ENCODE measurements around the gene ROCK2.

The ROCK2 gene

DNA sequence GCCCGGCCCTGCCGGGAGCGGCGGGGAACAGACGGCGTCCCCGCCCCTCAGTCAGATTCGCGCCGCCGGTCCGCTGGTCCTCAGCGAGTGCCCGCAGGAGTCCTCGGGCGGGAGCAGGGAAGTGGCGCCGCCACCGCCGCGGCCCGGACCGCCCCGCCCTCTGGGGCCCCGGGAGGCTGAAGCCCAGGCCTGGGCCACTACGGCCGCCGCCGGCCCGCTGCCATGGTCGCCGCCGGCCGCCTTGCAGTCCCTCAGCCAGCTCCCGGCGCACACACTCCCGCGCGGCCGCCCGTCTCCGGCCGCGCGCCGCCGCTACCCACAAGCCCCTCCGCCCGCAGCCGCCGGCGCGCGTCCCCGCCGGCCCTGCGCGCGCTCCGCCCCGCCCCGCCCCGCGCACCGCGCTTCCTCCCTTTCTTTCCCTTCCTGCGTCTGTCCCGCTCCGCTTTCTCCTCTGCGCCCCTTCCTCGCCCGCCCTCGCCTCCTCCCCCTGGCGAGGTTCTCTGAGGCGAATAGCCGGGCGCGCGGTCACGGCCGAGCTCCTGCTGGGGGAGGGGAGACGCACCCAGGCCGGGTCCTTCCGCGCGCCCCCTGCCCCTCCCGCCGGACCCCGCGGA is at the start of gene ROCK2:
Gene ROCK2, minus strand, starts transcription at position 295 of the 614 bp plus-strand sequence. CDS start 500 bp downstream, outside the sequence.
- DNase-seq, result peak; percentile 69

DNA sequence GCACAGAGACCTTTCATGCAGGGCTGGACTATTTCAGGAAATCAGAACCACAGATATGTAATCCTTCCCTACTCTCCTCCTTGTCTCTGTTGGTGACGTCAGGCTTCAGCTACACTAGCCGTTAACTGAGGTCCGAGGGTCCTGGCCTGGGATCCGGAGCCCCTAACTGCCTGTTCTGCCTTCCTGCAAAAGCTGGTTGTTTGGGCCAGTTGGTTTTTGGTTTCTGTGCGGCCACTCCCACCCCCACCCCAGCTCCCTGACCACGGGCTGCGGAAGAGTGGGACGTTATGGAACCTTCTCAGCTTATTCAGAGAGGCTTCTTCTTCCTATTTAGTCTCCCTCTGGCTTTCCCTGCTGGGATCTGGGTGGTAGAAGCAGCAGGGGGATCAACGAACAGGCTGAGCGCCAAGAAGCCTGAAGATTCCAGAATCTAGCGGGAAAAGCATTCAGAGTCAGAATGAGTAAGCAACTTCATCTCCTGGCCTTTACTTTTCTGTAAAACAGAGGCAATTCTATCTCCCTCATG is 49.3 kb upstream of the ROCK2 start:
- DNase-seq, result no peak

DNA sequence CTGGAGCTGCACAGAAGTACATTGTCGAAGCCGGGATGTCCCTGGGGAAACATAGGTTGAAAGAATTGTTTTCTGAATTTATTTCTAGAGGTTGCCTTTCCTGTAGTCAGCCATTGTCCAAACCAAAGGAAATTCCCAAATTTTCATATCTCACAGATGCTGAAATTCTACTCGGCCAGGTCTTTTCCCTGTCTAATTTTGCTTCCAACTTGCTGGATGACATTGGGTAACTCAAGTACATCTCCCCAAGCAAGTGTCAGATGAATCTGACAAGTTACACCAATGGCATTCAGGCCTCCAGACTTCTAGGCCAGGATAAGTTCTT is 47.5 kb upstream of the ROCK2 start:
- no peak for DNase-seq

DNA sequence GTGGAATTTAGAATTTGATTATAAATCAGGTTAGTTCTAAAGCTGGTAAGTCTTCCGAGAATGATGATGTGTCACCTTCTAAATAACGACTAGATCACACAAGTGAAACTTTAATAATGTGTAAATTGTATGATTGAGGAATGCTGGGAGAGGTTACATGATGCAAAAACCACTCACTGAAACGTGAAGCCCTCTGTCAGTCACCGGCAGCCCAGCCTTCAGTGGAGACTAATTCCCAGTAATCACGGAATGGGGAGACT is 45.9 kb upstream of the ROCK2 start:
- DNase-seq, result no peak

DNA sequence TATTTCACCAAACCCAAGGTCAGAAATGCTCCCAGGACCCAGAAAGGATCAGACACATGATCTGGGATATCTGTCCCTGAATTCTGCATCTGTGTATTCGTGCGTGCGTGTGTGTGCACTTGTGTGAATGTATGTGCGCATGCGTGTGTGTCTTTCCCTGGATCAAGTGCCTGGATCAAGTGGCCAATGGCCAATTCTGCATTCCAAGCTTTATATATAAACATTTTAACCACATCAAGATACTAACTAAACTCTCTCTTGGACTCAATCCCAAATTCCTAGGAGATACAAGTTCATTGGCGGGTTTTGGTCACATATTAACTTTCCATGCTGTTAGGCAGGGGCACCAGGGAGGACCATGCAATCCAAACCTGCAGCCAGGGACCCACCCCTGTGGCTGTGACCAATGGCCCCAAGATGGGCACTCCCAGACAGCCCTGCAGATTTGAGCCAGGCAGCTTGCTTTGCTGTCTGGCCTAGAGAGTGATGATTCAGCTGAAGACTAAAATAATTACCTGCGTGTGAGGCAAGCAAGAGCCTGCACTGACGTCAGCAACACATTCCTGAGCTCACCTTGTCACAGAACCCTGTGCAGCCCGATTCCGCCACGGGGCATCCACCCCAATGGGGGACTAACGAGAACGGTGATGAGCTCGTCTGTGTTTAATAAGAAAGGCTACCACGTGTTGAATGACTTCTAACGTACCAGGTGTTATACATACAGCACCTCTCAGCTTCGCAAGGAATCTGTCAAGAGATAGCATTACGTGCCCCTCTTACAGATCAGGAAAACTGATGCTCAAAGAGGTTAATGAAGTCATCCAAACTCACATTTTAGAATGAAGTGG is 45.3 kb upstream of the ROCK2 start:
- no peak for DNase-seq

DNA sequence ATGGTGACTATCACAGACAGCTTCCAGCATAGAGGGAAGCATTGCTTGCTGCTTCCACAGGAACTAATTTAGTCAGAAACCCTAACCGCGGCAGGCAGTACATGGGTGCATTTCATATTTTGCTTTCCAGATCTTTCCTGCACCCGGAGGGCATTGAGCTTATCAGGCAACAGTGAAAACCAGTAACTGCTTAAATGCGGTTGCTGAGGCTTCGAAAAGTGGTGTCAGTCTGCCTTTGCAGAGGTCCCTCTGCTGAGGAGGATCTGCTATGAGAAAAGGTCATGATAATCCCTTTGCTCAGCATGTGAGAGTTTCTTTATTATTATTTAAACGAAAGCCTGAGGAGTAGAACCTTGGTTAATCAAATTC is 44.6 kb upstream of the ROCK2 start:
- DNase-seq, result no peak

DNA sequence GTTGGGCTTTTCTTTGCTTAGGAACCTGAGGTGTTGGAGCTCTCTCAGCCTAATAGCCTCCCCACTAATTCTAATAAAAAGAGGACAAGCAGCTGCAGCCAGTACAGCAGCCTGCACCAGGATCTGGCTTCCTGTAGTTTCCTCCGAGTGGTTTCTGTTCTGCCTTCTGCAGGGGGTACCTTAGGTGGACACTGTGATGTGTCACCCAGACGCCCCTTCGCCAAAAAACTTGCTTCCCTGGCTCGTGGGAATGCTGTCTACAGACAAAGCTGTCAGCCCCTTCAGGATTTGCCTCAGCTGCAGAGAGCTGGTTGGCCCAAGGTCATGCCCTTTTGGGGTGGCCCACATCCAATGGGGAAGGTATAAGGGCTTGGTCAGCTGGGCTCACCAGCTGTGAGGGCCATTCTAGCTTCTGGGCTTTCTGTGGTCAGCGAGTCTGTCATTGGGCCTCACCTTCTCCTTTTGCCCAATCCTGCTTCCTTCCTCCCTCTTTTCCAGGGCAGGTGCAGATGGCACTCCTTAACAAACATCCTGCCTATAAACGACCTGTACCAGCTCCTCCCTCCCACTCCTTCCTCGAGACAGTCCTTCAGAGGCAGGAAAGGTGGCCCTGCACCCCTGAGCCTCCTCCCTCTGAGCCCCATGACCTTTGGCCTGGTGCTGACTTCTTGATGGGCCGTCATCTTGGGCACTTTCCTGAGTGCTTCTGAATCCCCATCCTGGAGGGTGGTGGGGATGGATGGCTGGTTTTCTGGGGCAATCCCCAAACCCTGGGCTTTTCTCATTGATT is 44.0 kb upstream of the ROCK2 start:
- DNase-seq, result no peak

DNA sequence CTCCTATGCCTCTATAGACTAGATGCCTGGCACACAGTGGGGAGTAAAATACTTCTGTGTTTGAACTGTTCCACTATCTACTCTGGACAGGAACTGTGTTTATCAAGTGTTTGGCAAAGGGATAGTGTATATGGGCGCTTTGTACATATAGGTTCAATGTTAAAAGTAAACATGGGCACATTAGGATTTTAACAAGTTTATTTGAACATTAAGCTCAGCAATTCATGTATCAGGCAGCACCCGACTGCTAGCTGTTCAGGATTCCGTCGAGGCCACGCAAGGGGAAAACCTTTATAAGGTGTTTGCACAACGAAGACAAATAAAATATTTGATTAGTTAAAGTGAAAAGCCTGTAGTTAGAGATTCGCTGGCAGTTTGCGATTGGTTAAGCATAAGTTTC is 43.4 kb upstream of the ROCK2 start:
- no peak for DNase-seq

DNA sequence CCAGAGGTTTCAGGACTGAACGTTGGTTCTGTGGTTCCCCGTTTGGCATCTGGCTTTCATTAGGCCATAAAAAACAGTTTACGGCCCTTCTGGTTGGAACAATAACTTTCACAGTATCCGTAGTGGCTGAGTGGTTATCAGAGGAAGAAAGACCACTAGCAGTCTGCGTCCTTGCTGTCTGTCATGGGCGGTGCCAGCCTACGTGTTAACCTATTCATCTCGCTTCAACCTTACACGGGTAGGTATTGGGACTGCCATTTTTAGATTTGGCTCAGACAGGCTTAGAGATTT is 42.6 kb upstream of the ROCK2 start:
- no peak for DNase-seq

DNA sequence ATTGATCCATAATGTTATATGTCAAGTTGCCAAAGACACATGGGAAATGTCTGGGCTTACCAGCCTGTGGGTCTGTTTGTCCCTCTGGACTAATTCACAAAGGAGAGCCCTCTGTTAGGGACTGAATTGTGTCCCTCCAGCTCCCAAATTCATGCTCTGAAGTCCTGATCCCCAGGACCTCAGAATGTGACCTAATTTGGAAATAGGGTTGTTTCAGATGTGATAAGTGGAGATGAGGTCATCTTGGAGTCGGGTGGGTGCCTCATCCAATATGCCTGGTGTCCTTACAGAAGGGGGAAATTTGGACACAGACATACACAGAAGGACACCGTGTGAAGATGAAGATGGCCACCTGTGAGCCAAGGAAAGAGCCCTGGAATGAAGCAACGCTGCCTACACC is 41.4 kb upstream of the ROCK2 start:
- no peak for DNase-seq

DNA sequence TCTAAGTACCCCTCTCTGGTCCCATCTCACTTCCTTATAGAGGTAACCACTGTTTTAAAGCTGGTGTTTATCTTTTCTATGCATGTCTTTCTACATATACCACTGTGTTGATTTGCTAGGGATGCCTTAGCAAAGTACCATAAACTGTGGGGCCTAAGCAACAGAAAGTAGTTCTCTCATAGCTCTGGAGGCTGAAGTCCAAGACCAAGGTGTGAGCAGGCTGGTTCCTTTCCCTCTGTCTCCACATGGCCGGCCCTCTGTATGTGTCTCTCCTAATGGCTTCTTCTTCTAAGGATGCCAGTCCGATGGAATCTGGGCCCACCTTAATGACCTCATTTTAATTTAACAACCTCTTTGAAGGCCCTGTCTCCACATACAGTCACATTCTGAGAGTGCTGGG is 40.8 kb upstream of the ROCK2 start:
- DNase-seq, result no peak

DNA sequence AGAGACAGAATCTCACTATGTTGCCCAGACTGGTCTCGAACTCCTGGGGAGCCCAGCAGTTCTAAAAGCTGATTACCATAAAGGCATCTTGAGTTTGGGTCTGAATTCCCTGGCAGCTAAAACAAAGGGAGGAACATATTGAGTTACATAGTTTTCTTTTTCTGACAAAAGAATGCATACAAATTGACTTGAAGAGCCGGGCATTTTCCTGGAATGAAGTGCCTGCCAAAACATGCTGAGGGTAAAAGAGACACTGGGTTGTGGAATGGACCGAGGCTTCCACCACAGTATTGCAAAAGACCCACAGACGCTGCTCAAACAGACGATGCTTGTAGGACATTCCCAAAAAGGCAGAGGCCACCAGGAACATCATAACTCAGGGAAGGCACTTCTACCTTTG is 35.1 kb upstream of the ROCK2 start:
- DNase-seq, result no peak

DNA sequence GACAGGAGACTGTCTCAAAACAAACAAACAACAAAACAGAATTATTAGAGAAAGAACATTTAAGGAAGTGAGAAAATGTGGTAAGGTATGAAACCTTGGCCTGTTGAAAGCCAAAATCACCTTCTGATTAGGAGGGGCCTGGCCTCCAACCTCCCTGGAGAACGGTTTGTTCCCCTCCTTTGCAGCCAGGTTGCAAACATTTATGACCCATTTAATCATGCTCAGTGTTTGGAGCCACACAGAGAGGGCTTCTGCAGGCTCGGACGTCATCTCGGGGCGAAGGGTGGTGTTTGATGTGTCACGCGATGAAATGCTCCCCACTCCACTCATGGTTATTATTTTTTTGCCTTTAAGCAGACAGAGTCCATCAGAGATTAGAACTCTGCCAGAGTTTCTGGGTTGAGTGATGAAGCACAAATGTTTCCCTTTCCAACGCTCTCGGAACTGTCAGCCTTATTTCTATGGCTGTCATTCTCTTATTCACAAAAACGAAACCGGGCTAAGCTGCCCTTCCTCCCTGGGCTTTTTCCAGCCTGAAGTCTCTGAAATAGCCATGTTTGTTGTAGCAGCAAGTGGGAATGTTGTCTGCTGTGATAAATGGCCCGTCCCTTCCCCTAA is 33.6 kb upstream of the ROCK2 start:
- no peak for DNase-seq

DNA sequence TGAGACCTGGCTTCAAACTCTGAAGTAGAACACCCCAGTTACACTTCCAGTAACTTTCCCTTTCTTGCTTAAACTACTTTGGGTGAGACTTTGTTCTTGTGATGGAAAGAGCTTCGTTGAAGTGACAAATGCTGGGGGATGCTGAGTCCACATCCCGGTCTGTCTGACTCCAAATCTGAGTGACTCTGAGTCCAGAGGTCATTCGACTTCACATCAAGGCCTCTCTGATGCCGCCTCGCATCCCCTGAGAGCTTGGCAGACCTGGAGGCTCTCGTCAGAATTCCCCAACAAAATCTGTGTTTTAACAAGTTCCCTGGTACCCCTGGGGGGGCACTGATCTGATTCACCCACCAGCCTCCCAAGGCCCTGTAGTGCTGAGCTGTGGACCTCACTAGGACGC is 31.6 kb upstream of the ROCK2 start:
- no peak for DNase-seq

DNA sequence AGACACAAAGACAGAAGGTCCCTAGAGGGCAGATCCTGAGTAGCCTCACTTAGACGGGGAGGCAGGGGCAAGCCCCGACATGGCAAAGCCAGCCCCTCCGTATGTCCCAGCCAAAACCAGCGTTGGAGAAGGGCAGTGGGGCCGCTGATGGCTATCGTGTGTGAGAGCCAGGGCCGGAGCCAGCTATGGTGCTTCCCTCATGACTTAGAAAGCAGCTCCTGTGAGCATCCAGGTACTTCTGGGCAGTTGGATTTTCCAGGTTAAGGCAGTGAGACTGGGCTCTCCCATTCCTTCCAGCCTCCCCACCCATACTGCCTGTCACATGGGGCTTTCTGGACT is 31.2 kb upstream of the ROCK2 start:
- no peak for DNase-seq

DNA sequence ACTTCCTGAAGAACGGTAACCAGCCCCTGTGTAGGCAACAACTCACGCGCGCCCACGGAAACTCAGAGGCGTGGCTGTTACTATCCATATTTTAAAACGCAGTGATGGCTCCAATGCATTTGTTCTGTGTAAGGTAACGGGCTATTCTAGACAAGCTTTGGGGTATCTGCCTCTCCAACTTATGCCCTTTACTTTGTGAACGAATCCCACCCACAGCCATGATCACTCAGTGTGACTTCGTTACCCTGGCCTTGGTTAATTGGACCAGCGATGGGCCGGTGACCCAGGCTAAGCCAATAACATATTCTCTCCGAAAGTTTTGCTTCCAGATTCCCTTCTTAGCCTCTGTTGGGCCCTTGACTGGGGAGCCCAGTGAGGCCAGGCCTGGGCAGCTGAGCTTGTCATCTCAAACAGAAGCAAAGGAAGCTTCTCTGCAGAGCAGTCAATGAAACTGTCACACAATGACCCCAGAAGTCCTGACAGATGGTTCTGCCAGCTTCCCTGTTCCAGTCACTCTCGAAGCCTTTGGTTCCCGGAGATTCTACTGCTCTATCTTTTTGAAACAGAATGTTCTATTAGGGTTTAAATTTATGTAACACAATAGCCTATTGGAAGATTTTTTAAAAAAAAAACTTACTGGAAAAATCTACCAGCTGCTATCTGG is 30.7 kb upstream of the ROCK2 start:
- no peak for DNase-seq

DNA sequence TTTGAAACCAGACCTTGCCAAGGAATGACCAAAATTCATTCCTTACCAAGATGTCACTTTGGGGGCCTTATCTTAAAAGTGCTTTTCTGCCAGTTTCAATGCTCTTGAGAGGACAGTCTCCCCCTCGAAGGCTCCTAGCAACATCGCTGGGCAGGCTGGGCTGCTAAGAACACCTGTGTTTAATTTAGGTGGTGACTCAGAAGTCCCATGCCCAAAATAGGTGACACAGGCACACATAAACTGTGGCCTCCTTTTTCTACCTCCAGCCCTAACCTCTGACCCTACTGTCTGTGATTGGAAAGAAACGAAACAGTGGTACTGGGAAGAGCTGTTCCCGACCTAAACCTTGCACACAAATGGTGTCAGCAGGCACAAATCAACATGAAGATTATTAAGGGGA is 28.7 kb upstream of the ROCK2 start:
- DNase-seq, result no peak

DNA sequence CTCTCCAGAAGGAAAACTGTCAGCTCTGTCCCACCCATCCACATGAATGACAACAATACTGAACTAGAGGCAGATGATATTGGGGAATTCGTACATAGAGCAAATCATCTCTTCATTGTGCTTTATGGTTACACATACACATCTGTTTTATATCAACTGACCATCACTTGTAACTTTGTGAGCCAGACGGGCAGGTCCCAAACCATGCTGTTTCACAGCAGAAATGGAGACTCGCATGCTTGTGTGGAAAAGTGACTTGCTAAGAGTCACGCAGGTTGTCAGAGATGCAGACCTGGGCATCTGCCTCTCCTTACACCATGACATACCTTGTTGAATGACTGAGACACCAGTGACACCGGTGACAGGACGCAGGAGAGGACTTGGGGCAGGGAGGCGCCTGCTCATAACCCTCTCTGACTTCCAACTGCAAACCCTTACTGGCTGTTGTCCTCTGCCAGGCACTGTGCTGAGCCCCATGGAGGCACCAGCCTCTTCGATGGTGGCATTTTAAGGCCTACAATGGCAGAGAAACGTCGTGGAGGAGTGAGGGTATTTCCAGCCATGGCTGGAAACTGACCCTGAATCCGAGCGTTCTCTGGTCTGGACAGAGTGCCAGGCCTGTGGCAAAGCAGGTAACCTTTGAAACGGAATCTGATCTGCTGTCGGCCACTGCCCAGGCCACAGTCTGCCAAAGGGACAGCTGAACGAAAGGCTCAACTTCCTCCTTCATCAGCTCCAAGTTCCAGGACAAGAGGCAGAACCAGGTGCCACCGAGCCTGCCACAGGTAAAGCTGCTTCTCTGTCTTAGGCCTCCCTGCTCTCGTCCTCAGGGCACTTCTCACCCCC is 26.9 kb upstream of the ROCK2 start:
- DNase-seq, result no peak

DNA sequence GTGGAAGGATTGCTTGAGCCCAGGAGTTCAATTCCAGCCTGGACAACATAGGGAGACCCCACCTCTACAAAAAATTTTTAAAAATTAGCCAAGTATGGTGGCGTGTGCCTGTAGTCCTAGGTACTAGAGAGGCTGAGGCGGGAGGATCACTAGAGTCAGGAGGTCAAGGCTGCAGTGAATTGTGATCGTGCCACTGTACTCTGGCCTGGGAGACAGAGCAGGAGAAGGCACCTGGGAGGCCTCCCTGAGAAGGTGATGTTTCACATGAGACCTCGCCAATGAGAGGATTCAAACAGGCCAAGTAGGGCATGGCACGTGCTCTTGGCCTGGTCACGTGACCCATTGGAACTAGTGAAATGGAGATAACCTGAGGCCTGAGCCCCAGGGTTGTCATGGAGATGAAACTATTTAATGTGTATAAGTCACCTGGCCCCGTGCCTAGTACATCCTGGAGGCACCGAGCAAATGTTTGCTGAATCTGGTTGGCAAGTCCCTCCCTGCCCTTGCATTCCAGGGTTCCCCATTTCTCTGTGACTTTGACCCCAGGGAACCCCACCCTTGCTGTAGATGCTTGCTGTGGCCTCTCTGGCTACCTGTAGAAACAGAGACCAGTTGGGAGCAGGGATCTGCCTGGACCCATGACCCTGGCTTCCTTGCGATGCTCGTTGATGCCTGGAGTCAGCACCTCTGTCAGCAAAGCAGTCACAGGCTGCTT is 26.1 kb upstream of the ROCK2 start:
- no peak for DNase-seq

DNA sequence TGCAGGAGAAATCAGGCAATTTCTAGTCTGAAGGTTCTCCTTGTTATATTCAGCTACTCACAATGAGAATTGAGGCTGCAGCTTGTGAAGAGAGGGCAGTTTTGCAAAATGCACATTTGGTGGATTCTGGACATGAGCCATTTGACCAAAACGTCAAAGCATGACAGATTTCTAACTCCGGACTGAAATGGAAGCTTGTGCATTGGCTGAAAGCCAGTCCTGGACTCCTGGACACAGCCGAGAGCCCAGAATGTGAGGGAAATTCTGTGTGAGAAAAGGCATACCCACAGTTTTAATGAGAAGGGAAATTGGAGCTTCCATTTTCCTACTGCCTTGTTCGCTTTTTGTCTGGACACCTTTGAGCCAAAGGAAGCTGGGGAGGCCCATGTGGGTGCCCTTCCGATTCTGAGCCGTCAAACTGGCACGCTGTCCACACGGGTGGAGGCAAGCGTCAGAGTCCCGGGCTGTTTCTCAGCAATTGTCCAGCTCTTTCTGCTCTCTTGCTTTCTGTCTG is 23.7 kb upstream of the ROCK2 start:
- DNase-seq, result no peak

DNA sequence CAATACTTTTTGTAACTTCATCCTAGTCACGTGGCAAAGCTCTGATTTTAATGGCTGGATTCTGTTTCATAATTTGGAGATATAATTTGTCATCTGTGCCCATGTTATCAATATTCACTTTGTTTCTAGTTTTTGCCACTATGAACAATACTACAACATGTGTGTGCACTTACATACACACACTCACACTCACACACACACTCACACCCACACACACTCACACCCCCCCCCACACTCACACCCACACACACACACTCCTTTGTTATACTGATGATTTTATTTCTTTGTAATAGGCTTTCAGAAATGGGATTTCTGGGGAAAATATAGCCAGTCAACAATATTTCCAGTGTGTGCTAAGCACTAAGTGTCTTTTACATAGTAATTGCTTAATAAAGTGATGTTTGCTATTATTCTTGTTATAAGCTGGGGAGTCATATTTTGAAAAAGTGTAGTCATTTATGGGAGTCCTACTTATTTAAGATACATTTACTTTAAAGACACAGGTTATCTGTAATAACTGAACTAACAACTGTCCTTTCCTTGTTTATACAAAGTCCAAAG is 22.8 kb upstream of the ROCK2 start:
- DNase-seq, result no peak
